Skin of body (tissue), 2 donors: Measurements from ENCODE around the gene AMACR. TPM values are rescaled to one million over a fixed set of nuclear protein-coding genes. Genes with fewer than 3 reads are reported as not detected.

Experiments
- DNase-seq: peaks from one replicate; lab custom pipeline; 2025; lab: John Stamatoyannopoulos, UW
- total RNA-seq: library from RNA; depleted of rRNA; stranded (reverse); fragments of >200 nt; gene quantifications from one replicate; pipeline ENCODE4 v1.2.3, GENCODE V29; 2014

AMACR gene
- total RNA-seq, 1 donor from 2014 or later = 5.6 TPM

DNA sequence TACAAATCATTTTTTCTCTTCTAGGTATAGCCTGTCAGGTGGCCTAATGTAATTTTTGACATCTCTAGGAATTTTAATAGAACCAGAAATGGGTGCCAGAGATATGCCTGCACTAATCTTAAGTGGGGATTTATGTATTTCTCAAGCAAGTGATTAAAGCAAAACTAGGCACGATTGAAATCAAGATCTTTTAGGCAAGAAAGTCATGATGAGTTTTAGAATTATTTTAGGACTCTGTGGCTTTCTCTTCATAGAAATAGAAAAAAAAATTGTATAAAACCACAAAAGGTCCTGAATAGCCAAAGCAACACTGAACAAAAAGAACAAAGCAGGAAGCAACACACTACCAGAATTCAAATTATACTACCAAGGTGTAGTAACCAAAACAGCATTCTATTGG, 952 bp upstream of the AMACR start:
- DNase-seq = peak; percentile 42

DNA sequence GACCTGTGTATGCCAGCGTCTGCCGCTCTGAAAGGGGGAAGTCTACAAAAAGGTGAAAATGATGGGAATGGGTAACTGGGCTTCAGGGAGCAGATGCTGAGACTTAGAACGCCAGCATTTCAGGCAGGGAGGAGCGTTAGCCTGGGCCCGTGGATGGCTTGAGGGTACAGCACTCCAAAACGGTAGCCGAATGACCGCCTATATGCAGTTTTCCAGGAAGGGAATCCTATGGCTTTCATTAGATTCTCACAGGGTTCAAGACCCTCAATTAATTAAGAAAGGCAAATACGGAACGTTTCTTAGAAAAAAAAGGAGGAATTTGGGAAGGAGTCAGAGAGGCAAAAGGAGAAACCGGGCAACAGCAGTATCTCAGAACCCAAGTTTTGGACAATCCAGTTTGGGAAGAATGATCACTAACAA, 639 bp downstream of the AMACR start:
- no peak for DNase-seq

DNA sequence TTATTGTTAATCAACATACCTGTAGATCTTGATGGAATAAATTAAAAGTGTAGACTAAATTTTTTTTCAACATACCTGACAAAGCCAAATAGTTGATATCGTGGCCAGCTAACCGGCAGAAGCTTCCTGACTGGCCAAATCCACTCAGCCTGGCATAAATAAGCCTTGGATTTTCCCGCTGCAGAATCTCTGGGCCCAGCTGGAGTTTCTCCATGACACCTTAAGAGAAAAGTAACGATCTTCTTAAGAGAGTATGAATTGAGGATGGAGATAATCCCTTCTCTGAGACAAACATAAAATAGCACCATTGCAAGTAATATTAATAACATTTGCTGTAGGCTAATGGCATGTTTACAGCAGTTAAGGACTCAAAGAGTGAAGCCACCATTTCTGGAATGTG, 2.2 kb downstream of the AMACR start:
- DNase-seq = no peak

DNA sequence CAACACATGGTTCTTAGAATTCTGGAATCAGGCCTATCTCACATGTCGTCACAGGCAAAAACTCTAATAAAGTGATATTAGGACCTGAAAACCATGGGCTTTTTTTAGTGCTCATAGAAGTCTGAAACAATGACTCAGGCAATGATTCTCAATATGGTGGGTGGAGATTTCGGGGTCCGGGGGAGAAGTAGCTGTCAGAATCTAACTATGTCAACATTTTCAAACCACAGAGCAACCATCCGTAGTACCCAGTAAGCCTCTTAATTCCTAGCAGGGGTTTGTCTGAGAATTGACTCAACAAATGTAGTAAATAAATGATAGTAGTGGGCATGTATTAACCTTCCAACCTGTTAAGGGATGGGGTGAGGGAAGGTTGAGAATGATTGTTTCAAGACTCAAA, 2.6 kb downstream of the AMACR start:
- no peak for DNase-seq

DNA sequence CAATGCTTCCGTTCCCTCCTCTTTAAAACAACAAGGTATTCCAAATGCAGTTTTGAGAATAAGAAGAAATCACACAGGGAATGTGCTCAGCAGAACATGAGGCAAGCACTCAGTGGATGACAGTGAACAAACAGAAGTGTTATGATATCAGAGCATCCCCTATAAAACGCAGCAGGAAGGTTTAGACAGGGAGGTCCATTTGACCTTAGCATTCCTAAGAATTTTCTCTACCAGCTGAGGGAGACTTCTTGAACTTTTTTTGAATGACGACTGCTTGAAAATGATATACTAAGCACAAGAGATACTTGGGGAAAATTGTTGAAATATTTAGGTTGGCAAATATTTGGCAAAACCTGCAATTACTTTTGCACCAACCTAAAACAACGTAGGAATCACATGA, 3.9 kb downstream of the AMACR start:
- DNase-seq = no peak

DNA sequence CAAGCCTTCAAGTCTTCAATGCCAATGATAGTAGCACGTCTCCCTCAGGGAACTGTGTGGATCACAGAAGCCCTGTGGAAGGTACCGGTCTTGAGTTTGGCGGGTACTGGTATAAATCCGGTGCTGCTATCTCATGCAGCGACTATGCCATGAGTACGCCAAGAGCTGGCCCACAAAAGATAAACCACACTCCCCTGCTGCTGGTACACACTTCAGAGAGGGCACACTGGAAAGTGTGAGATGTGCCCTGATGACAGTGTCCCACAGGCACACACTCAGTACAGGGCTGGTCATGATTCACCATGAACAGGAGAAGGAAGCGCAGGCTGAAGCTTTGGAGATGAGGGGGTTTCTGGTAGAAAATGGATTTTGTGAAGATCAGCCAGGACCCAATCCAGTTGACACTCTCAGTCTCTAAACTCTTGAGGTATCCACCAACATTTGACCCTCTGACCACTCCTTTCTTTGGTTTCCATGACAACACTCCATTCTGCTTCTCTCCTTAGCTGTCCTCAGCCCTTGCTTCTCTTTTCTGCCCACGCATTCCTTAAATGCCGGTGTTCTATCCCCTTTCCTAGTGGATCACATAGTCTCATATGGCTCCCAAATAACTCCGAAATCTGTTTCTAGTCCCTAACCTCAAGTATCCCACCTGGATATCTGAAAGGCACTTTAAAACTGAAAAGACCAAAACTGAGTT, 5.1 kb downstream of the AMACR start:
- DNase-seq = no peak

DNA sequence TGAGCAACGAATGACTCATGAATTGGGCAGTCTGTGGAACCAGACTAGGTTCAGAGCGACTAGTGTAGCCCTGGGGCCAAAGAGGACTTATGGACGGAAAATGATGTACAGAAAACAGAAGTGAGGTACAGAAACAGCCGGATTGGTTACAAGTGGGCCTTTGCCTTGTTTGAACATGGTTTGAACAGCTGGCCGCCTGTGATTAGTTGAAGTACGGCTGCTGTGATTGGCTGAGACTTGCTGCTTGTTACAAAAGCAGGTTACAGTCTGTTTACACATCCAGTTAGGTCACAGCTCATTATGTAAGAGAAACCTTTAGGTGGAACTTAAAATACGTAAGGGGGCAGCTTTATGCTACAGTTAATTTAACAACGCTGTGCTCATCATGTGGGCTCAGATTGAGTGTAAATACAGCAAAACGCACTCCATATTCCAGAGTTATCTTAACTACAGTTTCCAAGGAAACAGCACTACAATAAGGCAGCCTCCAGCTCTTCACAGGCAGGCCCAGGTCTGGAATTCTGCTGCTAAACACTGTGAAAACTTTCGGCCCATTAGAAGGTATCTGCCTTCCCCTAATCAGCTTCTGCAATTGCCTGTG, 6.5 kb downstream of the AMACR start:
- DNase-seq = no peak

DNA sequence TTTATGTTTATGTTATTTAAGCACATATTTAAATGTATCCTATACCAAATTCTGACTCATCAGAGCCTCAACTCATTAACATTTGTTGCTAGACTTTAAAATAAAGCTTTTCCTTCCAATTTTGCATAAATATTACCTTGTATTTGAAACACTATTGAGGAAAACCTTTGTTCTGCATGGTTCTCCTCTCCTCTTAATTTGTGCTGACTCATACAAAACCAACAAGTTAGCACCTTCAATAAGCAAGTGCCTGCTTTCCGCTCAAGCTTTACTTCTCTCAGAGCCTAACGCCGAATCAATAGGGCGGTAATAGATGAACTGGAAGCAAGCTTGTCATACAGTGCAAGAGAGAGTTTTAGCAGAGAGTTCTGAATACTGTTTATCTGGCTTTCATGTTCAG, 7.9 kb downstream of the AMACR start:
- no peak for DNase-seq

DNA sequence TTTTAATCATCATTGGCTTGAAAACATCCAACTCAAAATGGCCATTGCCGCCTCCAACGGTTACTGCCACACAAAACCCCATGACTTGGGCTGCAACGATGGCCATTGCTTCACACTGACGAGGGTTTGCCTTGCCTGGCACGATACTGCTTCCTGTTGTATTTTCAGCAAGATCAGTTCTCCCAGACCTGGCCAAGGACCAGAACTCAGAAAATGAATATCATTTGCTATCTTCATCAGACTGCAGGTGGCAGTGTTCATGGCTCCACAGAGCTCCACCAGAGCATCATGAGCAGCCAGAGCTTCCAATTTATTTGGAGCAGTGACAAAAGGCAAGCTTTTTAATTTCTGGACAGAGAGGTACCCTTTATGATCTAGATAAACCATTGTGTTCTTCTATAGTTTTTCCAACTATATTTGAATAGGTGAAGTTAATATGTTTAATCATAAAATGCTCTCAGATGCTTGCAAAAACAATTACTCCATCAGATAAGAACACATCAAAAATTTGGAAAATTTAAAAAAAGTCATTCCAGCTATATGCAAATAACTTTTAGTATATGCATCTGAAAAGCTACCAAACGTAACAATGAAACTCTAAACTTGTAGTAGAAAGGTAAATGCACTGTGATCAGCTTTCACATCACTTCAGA, 10.4 kb downstream of the AMACR start:
- peak; percentile 55 for DNase-seq

DNA sequence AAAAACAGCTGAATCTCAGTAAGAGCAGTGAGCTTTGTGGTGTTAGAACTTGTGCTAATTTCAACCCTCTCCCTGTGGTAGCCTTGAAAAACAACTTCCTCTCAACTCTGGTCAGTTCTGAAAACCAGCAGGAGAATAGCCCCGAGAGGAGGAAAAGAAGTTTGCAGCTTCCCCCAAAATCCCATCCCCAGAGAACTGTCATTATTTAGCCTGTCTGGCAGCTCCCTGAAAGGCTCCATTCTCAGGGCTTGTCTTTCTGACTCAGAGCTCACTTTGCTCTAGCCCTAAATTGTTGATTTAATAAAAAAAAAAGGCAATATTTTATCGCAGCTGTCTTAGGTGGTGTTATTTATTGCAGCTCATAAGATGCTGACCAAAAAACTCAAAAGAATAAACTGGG, 12.0 kb downstream of the AMACR start:
- DNase-seq = no peak

DNA sequence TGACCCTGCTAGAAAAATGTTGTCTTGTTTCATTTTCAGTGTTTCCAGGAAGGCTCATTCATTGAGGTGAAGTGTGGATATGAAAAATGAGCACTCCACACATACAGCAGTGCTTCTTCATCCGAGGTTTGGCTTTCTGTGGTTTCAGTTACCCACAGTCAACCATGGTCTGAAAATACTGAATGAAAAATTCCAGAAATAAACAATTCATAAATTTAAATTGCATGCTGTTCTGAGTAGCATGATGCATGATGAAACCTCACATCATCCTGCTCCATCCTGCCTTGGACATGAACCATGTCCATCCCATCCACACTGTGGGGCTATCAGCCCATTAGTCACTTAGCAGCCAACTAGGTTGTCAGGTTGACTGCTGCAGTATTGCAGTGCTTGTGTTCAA, 13.0 kb downstream of the AMACR start:
- no peak for DNase-seq

DNA sequence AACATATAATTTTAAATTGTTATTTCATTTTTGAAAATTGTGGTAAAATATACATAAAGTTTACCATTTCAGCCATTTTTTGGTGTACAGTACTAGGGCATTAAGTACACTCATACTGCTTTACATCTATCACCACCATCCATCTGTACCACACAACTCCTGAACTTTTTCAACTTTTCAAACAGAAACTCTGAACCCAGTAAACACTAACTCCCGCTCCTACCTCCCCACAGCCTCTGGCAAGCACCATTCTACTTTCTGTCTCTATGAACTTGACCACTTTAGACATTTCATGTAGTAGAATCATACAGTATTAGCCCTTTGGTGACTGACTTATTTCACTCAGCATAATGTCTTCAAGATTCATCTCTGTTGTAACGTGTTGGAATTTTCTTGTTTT, 15.0 kb downstream of the AMACR start:
- no peak for DNase-seq

DNA sequence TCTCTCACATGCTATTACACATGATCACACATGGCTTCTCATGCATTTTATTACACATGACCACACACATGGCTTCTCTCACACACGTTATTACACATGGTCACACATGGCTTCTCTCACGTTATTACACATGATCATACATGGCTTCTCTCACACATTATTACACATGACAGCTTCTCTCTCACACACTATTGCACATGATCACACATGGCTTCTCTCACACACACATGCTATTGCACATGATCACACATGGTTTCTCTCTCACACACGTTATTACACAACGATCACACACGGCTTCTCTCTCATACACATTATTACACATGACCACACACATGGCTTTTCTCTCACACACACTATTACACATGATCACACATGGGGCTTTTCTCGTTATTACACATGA, 22.4 kb downstream of the AMACR start:
- DNase-seq = no peak

DNA sequence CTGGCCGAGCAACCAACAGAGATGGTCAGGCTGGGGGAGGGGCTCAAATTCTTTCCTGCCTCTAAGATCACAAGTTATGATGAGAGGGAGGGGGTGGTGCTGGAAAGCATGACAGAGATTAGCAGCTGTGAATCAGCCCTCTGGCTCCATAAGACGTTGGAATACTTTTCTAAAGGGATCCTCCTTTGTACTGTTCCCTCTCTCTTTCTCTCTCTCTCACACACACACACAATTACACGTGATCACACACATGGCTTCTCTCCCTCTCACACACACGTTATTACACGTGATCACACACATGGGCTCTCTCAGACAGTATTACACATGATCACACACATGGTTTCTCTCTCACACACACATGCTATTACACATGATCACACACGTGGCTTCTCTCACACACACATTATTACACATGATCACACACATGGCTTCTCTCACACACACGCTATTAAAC, 23.2 kb downstream of the AMACR start, which contains the start of gene SLC45A2:
SLC45A2 (minus strand) TSS at position 23 of the 454 bp plus-strand sequence. CDS start 110 bp downstream, outside the sequence.
- DNase-seq = no peak

DNA sequence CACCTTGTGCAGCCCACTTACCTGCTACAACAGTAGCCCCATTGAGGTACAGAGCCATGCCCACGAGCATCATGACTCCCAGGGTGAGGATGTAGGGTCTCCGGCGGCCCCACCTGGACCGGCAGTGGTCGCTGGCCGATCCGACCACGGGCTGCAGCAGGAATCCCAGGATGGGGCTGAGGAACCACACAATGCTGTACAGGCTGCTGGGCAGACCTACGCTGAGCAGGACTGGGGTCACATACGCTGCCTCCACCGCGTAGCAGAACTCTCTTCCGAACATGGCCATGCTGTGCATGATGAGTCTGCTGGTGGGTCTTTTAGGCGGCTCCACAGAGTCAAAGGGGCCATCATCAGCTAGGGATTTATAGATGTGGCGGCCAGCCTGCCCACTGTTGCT, 23.7 kb downstream of the AMACR start:
- DNase-seq = no peak

DNA sequence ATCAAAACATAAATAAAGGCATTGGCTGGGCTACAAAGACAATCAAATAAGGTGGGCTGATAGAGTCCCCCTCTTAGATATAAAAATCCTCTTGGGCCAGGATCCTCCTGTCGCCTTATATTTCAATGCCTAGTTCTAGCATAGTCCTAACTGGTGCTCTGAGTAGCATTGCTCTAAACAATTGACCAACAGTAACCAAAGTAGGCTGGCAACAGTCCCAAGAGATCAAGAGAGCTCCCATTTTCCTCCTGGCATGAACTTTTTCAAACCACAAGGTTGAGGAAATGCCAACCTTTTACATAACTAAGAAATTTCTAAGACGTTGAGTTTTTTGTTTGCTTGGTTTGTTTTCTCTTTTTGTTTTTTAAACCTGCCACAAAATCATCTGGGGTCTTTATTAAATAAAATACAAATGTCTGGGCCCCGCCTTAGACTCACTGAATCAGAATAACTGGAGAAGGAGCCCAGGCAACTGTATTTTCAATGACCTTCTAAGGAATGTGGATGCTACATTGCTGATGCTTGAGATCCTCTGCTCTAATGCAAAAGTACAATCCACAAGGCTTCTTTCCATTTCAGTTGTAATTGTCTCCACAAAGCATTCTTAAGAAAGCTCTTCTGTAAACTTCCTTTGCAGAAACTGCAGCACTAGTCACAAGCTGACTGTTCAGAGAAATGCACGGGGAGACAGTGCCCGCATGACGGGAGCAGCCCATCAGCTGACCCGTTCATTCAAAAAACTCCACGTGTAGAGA, 26.3 kb downstream of the AMACR start:
- no peak for DNase-seq

DNA sequence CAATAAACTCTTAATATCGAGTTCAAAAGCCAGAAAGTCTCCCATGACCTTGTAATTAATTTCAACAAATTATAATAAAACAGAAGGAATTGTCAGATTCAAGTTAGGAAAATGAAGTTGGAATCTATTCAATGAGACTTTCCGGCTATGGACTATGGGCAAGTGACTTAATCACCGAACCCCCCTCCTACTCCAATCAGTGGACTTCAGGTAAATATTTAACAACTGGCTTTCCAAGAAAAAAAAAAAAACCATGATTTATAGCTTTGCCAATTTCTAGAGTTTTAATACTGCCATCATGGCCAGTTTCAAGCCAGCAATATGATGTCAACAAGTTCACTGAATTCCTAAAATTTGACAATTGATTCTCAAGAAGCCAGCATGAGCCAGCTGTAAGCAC, 27.8 kb downstream of the AMACR start:
- DNase-seq = no peak

DNA sequence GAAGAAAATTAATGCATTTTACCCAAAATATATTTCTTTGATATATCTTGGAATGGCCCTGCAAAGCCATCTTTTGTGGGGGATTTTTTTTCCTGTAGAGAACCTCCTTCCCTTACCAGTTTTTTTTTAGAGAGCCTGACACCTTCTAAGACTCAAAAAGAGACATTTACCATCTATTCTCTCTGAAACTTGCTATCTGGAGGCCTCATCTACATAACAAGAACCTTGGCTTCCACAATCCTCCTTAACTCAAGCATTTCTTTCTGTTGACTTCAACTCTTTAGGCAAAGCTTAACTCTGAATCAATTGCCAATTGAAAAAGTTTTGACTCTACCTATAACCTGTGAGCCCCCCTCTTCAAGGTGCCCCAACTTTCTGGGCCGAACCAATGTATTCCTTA, 29.5 kb downstream of the AMACR start:
- no peak for DNase-seq

DNA sequence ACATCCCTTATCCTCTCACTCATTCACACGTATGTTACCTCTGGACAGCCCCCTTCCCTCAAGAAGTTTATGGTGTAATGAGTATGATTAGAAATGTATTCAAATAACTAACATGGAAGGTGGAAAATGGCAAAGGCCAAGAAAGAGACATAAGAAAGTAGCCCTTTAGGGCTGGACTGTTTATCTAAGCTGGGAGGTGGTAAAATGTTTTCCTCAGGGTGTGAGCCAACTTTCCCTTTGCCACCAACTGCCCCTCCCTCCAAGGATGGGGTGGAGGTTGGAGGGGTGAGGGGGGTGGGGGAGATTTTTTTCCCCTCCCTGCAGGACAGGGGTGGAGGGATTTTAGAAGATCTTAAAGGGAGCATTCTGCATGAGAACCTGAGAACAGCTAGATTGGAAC, 31.5 kb downstream of the AMACR start:
- no peak for DNase-seq

DNA sequence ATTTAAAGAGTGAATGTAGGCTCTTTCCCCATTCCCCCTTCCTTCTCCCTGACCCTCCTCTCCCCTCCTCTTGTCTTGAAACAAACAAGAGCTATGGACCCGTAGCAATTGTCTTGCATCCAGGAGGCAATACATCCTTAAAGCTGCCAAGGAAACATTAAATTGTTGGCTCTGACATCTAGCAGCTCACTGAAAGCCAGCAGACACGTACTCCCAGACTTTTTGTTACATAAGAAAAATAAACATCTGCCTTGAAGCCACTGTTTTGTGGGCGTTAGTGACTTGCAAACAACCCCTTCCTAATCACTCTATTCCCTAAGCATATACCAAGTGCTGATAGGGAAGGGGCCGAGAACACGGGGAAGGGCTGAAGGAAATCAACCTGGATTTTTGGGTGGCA, 32.0 kb downstream of the AMACR start:
- DNase-seq = peak; percentile 69

DNA sequence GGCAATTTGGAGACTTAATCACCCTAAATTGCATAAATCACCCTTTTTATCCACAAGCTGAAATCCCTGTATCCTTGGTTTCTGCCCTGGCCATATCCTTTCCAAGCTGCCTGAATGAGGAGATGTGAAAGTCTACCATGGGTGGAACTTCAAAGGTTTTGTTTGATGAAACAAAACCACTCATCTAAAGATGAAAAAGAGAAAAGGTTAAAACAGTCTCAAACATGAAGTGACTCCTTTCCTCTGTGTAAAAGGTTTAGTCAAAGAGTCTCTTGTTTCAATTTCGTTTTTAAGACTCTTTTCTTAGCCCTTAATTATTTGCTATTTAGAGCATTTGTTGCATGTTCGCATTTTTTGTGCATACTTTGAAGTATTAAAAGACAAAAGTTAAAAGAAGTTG, 34.6 kb downstream of the AMACR start:
- DNase-seq = no peak
